ENCODE measurements around the gene ZDHHC20. TPM values are rescaled to one million over a fixed set of nuclear protein-coding genes. Genes with fewer than 3 reads are reported as not detected.
"Not testable (repeated sequence)": the region's sequence is repeated elsewhere in the genome, so short reads cannot be mapped to it uniquely, and the experiment has no call there.

The ZDHHC20 gene
- total RNA-seq, 4 donors from 2014 or later = 36.2 to 77.7 (median 41.4) TPM

DNA sequence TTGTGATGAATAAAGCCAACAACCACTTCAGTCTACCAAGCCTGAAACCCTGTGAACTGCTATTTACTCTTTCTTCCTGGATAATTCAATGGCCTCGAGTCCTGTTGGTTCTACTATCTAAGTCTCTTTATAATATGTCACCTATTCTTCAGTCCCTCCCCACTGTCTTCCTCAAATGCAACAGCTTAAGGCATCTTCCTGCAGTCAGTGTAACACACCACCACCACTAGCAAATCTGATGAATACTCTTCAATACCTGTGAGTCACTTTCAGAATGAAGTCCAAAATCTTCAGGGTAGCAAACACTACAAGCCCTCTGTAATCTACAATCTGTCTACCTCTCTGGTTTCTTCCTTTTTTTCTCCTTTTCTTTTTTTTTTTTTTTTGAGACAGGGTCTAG lies 32.9 kb downstream of the ZDHHC20 start:
- TF ChIP-seq CTCF (IDR thresholded peaks at IDR 0.05) = no peak
- no peak for ATAC-seq (ENCODE audit: low FRiP score)
- DNase-seq (ENCODE audit: low spot score) = no peak

GRCh38 chr13:21420706-21421105 lies 38.4 kb downstream of the ZDHHC20 start:
- no peak for TF ChIP-seq CTCF (IDR thresholded peaks at IDR 0.05)
- DNase-seq (ENCODE audit: low spot score) = no peak
- no peak for ATAC-seq (ENCODE audit: low FRiP score)

- TF ChIP-seq CTCF (IDR thresholded peaks at IDR 0.05) = no peak
- DNase-seq (ENCODE audit: low spot score) = no peak
- no peak for ATAC-seq (ENCODE audit: low FRiP score)
Observed at GRCh38 chr13:21413013-21413412, 46.1 kb downstream of the ZDHHC20 start.

- not testable (repeated sequence) for DNase-seq (ENCODE audit: low spot score)
Observed at GRCh38 chr13:21410453-21410852, 48.6 kb downstream of the ZDHHC20 start.

GRCh38 chr13:21405309-21405708 lies 53.8 kb downstream of the ZDHHC20 start:
- no peak for TF ChIP-seq CTCF (IDR thresholded peaks at IDR 0.05)
- no peak for ATAC-seq (ENCODE audit: low FRiP score)
- no peak for DNase-seq (ENCODE audit: low spot score)

More at GRCh38 chr13:21410453-21410852, 48.6 kb downstream of the ZDHHC20 start:
- ATAC-seq (ENCODE audit: low FRiP score) = not testable (repeated sequence)

- ATAC-seq (ENCODE audit: low FRiP score) = no peak
- no peak for DNase-seq (ENCODE audit: low spot score)
- TF ChIP-seq CTCF (IDR thresholded peaks at IDR 0.05) = no peak
Observed at GRCh38 chr13:21402586-21403307, 56.4 kb downstream of the ZDHHC20 start.

DNA sequence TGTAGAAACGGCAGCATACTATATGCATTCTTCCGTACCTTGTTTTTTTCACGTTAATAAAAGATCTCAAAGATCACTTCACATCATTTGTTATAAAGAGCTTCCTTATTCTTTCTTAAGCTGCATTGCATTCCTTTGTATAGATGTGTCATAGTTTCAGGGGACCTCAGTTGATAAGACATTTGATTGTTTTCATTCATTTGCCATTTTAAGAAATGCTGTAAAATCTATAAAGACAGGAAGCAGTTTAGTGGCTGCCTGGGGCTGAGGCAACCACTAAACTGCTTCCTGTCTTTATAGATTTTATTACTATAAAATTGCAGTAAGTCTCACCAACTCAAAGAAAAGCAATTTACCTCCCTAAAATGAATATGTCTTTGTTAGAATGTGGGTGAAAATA lies 59.4 kb downstream of the ZDHHC20 start:
- DNase-seq (ENCODE audit: low spot score) = no peak
- no peak for TF ChIP-seq CTCF (IDR thresholded peaks at IDR 0.05)
- ATAC-seq (ENCODE audit: low FRiP score) = no peak
